Activated gamma-delta T cell treated with Interleukin-2 at 50 U/mL for 16 hours (primary cell): Measurements from ENCODE around the gene KY.
"Not testable (repeated sequence)": the region's sequence is repeated elsewhere in the genome, so short reads cannot be mapped to it uniquely, and the experiment has no call there.

Source experiments
- DNase-seq: peaks from one replicate; pipeline ENCODE4 v3.0.0-alpha.2; 2020

KY gene

GRCh38 chr3:134598763-134599545 is 51.9 kb downstream of the KY start:
- no peak for DNase-seq

- no peak for DNase-seq
Measured at GRCh38 chr3:134597390-134597970, 53.3 kb downstream of the KY start.

GRCh38 chr3:134594986-134595385 is 55.8 kb downstream of the KY start:
- DNase-seq: not testable (repeated sequence)

GRCh38 chr3:134594331-134594741 is 56.5 kb downstream of the KY start:
- DNase-seq: no peak

- DNase-seq: no peak
Measured at GRCh38 chr3:134592806-134593205, 58.0 kb downstream of the KY start.

GRCh38 chr3:134590766-134591165 is 60.1 kb downstream of the KY start:
- DNase-seq: no peak

GRCh38 chr3:134579141-134579665 is 71.6 kb downstream of the KY start:
- no peak for DNase-seq

GRCh38 chr3:134576831-134577230 is 74.0 kb downstream of the KY start:
- DNase-seq: no peak

- DNase-seq: no peak
Measured at GRCh38 chr3:134576426-134576825, 74.4 kb downstream of the KY start.

- DNase-seq: not testable (repeated sequence)
Measured at GRCh38 chr3:134569899-134570298, 80.9 kb downstream of the KY start.

GRCh38 chr3:134568790-134569189 is 82.0 kb downstream of the KY start:
- no peak for DNase-seq

- DNase-seq: no peak
Measured at GRCh38 chr3:134567605-134568004, 83.2 kb downstream of the KY start.

- no peak for DNase-seq
Measured at GRCh38 chr3:134564991-134565390, 85.8 kb downstream of the KY start.

- no peak for DNase-seq
Measured at GRCh38 chr3:134563601-134564000, 87.2 kb downstream of the KY start.

GRCh38 chr3:134562055-134562454 is 88.8 kb downstream of the KY start:
- no peak for DNase-seq

- no peak for DNase-seq
Measured at GRCh38 chr3:134559591-134559990, 91.2 kb downstream of the KY start.
